ENCODE data around the gene MYO1H.

Gene MYO1H

DNA sequence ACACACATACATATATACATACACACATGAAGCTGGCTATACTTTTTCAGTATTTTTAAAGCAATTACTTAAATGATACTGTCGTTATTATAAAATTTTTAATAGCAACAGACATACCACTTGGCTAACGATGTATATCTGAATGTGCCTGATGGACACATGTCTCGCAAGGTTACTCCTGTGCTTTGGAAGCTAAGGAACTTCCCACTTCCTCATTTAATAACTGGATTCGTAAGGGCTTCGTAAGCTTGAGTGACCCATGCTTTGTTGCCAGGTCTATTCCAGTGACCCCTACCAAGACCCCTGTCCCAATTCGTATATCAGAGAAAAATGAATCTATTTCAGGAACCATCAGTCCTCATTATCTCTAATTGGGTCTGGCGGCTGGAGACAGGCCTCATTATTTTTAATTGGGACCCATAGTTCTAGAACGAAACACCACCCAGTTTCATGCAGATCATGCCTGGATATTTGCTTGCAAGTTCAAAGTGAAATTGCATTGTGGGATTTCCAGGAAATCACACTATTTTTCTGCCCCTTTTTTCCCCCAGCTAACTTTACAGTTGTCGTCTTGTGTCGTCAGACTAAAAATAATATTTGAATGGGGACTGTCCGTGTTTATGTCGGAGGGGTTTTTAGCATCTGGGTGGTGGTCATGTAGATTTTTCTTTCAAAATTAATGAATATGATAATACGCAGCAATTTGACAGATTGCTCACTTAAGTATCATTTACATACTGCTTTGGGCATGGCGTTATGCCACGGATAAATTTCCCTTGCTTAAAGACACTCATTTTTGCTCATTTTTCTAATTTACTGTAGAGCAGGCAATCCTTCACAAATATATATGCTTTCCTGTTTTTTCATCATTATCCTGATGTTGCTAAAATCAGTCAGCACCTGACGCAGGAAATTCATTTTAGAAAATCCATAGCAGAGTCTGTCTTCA, 17.1 kb upstream of the MYO1H start:
- Mint-ChIP-seq H3K36me3 (ENCODE audit: low read depth) (no peaks in the 10 kb centered on the region), H3K9me3 (no peaks in the 10 kb centered on the region), H3K4me3 (no peak overlapping the region)

GRCh38 chr12:109331301-109331952, 16.3 kb upstream of the MYO1H start:
- Mint-ChIP-seq H3K9me3 (no peaks in the 10 kb centered on the region), H3K36me3 (ENCODE audit: low read depth) (no peaks in the 10 kb centered on the region), H3K4me3 (no peak overlapping the region), H3K27ac (no peak overlapping the region), H3K4me1 (ENCODE audit: low read depth) (no peaks in the 10 kb centered on the region), H3K27me3 (ENCODE audit: low read depth) (peaks cover 18% of the 10 kb centered on the region)

More for the DNA sequence above, 17.1 kb upstream of the MYO1H start:
- Mint-ChIP-seq H3K27ac (no peak overlapping the region), H3K27me3 (ENCODE audit: low read depth) (peaks cover 12% of the 10 kb centered on the region), H3K4me1 (ENCODE audit: low read depth) (no peaks in the 10 kb centered on the region)

DNA sequence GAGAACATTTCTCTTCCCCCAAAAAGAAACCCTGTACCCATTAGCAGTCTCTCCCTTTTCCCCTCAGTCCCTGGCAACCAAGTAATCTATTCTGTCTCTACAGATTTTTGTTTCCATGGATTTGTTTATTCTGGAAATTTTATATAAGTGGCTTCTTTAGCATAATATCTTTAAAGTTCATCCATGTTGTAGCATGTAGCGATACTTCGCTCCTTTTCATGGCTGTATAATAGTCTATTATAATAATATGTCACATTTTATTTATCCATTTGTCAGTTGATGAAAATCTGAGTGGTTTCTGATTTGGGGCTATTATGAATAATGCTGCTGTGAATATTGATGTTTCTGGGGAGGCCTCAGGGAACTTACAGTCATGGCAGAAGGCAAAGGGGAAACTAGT, 12.8 kb upstream of the MYO1H start:
- H3K9me3 Mint-ChIP-seq: no peaks in the 10 kb centered on the region
- no peak overlapping the region for H3K27ac Mint-ChIP-seq
- peaks cover 17% of the 10 kb centered on the region for H3K27me3 Mint-ChIP-seq (ENCODE audit: low read depth)
- H3K36me3 Mint-ChIP-seq (ENCODE audit: low read depth): no peaks in the 10 kb centered on the region
- no peak overlapping the region for H3K4me3 Mint-ChIP-seq
- H3K4me1 Mint-ChIP-seq (ENCODE audit: low read depth): no peaks in the 10 kb centered on the region

DNA sequence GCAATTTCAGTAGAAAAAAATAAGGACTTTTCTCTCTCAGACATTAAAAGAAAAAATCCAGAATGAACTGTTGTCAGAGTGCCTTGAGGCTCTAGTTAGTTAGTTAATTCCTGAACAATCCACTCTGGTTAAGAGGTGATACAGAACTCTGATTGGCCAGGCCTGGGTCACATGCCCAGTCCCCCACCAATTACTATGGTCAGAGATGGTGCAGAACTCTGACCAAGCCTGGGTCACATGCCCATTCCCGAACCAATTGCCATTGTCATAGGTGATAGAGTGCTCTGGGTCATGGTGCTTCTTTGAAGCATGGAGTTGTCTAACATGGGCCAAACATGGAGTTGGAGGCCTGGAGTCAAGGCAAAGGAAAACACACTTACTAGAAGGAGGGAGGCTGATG, 11.1 kb upstream of the MYO1H start:
- H3K4me1 Mint-ChIP-seq (ENCODE audit: low read depth): no peaks in the 10 kb centered on the region
- peaks cover 26% of the 10 kb centered on the region for H3K27me3 Mint-ChIP-seq (ENCODE audit: low read depth)
- no peaks in the 10 kb centered on the region for H3K36me3 Mint-ChIP-seq (ENCODE audit: low read depth)
- H3K9me3 Mint-ChIP-seq: no peaks in the 10 kb centered on the region
- H3K27ac Mint-ChIP-seq: no peak overlapping the region
- H3K4me3 Mint-ChIP-seq: no peak overlapping the region

DNA sequence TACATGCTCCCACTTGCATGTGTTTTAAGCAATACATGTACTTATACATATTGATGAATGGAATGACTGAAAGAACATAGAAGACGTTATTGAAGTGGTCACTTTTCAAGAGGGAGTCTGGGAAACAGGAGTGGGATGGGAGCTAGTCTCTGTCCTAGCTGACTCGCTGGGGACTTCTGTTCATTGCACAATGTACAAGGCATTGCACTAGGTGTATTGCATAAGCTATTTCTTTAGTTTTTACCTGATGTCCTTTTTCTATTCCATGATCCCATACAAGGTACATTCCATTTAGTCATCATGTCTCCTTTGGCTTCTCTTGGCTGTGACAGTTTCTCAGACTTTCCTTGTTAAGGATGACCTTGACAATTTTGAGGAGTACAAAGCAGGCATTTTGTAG, 4.0 kb upstream of the MYO1H start:
- H3K9me3 Mint-ChIP-seq: no peaks in the 10 kb centered on the region
- no peaks in the 10 kb centered on the region for H3K36me3 Mint-ChIP-seq (ENCODE audit: low read depth)
- peaks cover 24% of the 10 kb centered on the region for H3K27me3 Mint-ChIP-seq (ENCODE audit: low read depth)
- H3K4me1 Mint-ChIP-seq (ENCODE audit: low read depth): no peaks in the 10 kb centered on the region
- no peak overlapping the region for H3K4me3 Mint-ChIP-seq
- H3K27ac Mint-ChIP-seq: no peak overlapping the region

- no peaks in the 10 kb centered on the region for H3K9me3 Mint-ChIP-seq
- no peak overlapping the region for H3K27ac Mint-ChIP-seq
- no peak overlapping the region for H3K4me3 Mint-ChIP-seq
- no peaks in the 10 kb centered on the region for H3K36me3 Mint-ChIP-seq (ENCODE audit: low read depth)
- H3K4me1 Mint-ChIP-seq (ENCODE audit: low read depth): no peaks in the 10 kb centered on the region
- H3K27me3 Mint-ChIP-seq (ENCODE audit: low read depth): peaks cover 19% of the 10 kb centered on the region
Observed at GRCh38 chr12:109345428-109345827, 2.3 kb upstream of the MYO1H start.

DNA sequence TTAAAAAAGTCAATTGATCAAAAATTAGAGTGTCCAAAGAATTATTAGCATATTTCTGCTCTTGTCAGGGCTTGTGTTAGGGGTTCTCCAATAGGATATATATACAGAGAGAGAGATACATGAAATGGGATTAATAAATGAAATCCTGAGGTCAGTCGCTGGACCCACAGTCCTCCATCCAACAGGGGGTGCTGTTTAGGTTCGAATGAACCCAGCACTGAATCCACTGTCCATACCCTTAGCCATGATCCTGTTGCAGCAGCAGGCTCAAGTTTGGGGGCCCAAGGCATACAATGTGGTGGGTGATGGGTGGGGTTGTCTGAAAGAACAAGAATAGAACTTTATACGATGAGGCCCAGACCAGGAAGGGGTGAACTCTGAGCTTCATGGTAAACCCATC, 780 bp upstream of the MYO1H start:
- H3K9me3 Mint-ChIP-seq: no peaks in the 10 kb centered on the region
- no peak overlapping the region for H3K4me3 Mint-ChIP-seq
- peaks cover 9% of the 10 kb centered on the region for H3K27me3 Mint-ChIP-seq (ENCODE audit: low read depth)

GRCh38 chr12:109352184-109352583, 4.5 kb downstream of the MYO1H start:
- no peak overlapping the region for H3K4me3 Mint-ChIP-seq

More for the DNA sequence above, 780 bp upstream of the MYO1H start:
- Mint-ChIP-seq H3K27ac (no peak overlapping the region), H3K36me3 (ENCODE audit: low read depth) (no peaks in the 10 kb centered on the region), H3K4me1 (ENCODE audit: low read depth) (no peaks in the 10 kb centered on the region)

GRCh38 chr12:109356577-109356976, 8.9 kb downstream of the MYO1H start:
- Mint-ChIP-seq H3K27me3 (ENCODE audit: low read depth) (peaks cover 27% of the 10 kb centered on the region), H3K27ac (no peak overlapping the region), H3K36me3 (ENCODE audit: low read depth) (no peaks in the 10 kb centered on the region), H3K4me3 (no peak overlapping the region), H3K4me1 (ENCODE audit: low read depth) (peaks cover 10% of the 10 kb centered on the region), H3K9me3 (no peaks in the 10 kb centered on the region)

More at GRCh38 chr12:109352184-109352583, 4.5 kb downstream of the MYO1H start:
- Mint-ChIP-seq H3K9me3 (no peaks in the 10 kb centered on the region), H3K36me3 (ENCODE audit: low read depth) (no peaks in the 10 kb centered on the region), H3K27ac (no peak overlapping the region), H3K4me1 (ENCODE audit: low read depth) (no peaks in the 10 kb centered on the region), H3K27me3 (ENCODE audit: low read depth) (peaks cover 18% of the 10 kb centered on the region)

DNA sequence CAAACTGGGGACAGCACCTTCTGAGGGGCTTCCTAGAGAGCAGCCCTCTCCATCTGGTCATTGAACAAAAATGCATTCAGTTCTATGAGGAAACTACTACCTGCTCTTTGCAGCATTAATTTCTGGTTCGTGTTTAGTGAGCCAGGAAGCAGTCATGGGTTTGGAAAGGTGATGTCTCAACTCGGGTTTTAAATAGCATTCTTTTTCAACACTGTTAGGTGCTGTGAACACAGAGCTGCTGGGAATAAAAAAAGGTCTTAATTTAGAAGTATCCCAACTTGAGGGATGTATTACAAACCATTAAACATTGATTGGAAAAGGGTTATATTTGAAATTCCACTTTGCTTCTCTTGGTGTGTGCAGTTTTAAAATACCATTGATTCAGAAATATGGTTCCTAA, 9.3 kb downstream of the MYO1H start:
- H3K27me3 Mint-ChIP-seq (ENCODE audit: low read depth): peaks cover 31% of the 10 kb centered on the region
- H3K4me1 Mint-ChIP-seq (ENCODE audit: low read depth): peaks cover 10% of the 10 kb centered on the region
- H3K4me3 Mint-ChIP-seq: no peak overlapping the region
- H3K9me3 Mint-ChIP-seq: no peaks in the 10 kb centered on the region
- no peak overlapping the region for H3K27ac Mint-ChIP-seq
- H3K36me3 Mint-ChIP-seq (ENCODE audit: low read depth): no peaks in the 10 kb centered on the region

DNA sequence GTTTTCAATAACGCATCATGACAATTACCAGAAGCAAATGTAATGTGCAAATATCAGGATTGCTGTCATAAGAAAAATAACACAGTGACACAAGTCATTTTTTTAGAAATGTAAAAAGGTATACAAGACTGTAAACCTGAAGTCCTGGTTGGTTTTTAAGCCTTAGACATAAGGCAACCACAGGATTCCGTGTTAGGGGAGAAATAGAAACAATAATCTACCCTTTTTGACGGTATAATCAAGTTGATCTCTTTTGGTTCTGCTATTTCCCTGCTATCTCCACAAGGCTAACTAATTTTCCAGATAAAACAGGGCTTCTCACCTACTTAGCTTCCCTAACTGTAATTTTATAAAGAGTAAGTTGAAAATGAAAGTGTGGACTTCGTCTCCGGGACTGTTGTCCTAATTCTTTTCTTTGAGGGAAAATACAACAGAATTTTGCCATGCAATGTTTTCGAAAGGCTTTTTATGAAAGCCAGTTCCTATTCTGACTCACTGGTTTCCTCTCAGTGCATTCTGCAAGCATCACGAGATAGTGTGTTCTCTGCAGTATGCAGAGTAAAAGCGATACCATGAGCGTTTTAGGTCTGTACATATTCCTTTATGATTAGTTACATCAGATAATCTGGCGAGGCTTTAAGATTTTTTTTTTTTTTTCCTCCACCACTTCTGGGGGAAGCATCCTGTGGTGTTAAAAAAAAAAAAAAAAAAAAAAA, 10.6 kb downstream of the MYO1H start:
- H3K4me1 Mint-ChIP-seq (ENCODE audit: low read depth): peaks cover 10% of the 10 kb centered on the region
- peak overlapping the region; percentile 42 for H3K4me3 Mint-ChIP-seq
- peak overlapping the region; percentile 49 for H3K27ac Mint-ChIP-seq
- H3K36me3 Mint-ChIP-seq (ENCODE audit: low read depth): no peaks in the 10 kb centered on the region
- peaks cover 37% of the 10 kb centered on the region for H3K27me3 Mint-ChIP-seq (ENCODE audit: low read depth)
- H3K9me3 Mint-ChIP-seq: no peaks in the 10 kb centered on the region

- H3K9me3 Mint-ChIP-seq: no peaks in the 10 kb centered on the region
- H3K27me3 Mint-ChIP-seq (ENCODE audit: low read depth): peaks cover 34% of the 10 kb centered on the region
- H3K27ac Mint-ChIP-seq: no peak overlapping the region
- H3K4me1 Mint-ChIP-seq (ENCODE audit: low read depth): peaks cover 10% of the 10 kb centered on the region
- H3K36me3 Mint-ChIP-seq (ENCODE audit: low read depth): no peaks in the 10 kb centered on the region
- no peak overlapping the region for H3K4me3 Mint-ChIP-seq
Observed at GRCh38 chr12:109359131-109359690, 11.5 kb downstream of the MYO1H start.

GRCh38 chr12:109369831-109370230, 22.1 kb downstream of the MYO1H start:
- no peaks in the 10 kb centered on the region for H3K9me3 Mint-ChIP-seq
- peaks cover 41% of the 10 kb centered on the region for H3K27me3 Mint-ChIP-seq (ENCODE audit: low read depth)
- no peaks in the 10 kb centered on the region for H3K36me3 Mint-ChIP-seq (ENCODE audit: low read depth)
- H3K4me3 Mint-ChIP-seq: no peak overlapping the region
- no peak overlapping the region for H3K27ac Mint-ChIP-seq
- H3K4me1 Mint-ChIP-seq (ENCODE audit: low read depth): no peaks in the 10 kb centered on the region

GRCh38 chr12:109377139-109377685, 29.5 kb downstream of the MYO1H start:
- H3K27me3 Mint-ChIP-seq (ENCODE audit: low read depth): peaks cover 49% of the 10 kb centered on the region
- no peak overlapping the region for H3K27ac Mint-ChIP-seq
- no peak overlapping the region for H3K4me3 Mint-ChIP-seq
- H3K4me1 Mint-ChIP-seq (ENCODE audit: low read depth): no peaks in the 10 kb centered on the region
- H3K36me3 Mint-ChIP-seq (ENCODE audit: low read depth): no peaks in the 10 kb centered on the region
- no peaks in the 10 kb centered on the region for H3K9me3 Mint-ChIP-seq

Measured in T-helper 1 cell treated with Interleukin-12 subunit alpha and Interleukin-12 subunit beta and Interleukin-4 antibody, amounts not matched to agents 30 μg/mL and 1 μg/mL, for 36 hours (primary cell).